Activated T-helper 2 cell treated with anti-CD3 and anti-CD28 coated beads, Interferon-gamma antibody, Interleukin-2, Interleukin-4, amounts not matched to agents 10 μg/mL and 5 μg/mL and 100 μg/mL, durations not matched to agents 14 hours and 24 hours and 36 hours (primary cell): ENCODE measurements around the gene KCNJ4. TPM values are rescaled to one million over a fixed set of nuclear protein-coding genes. Genes with fewer than 3 reads are reported as not detected.

Experiments
- DNase-seq: peaks from one replicate; pipeline ENCODE4 v3.0.0; 2021; ENCODE audit warnings: low spot score
- H3K27ac Mint-ChIP-seq: one replicate; pipeline ENCODE4 v1.8.0; 2021; ENCODE audit warnings: mixed read lengths
- H3K27me3 Mint-ChIP-seq: one replicate; pipeline ENCODE4 v1.8.0; 2021; ENCODE audit warnings: low read depth, mixed read lengths
- H3K36me3 Mint-ChIP-seq: one replicate; pipeline ENCODE4 v1.8.0; 2021; ENCODE audit warnings: low read depth, mixed read lengths
- H3K4me1 Mint-ChIP-seq: one replicate; pipeline ENCODE4 v1.8.0; 2021; ENCODE audit warnings: low read depth, mixed read lengths
- H3K4me3 Mint-ChIP-seq: one replicate; pipeline ENCODE4 v1.8.0; 2021; ENCODE audit warnings: low read depth, mild to moderate bottlenecking, moderate library complexity, mixed read lengths
- H3K9me3 Mint-ChIP-seq: one replicate; pipeline ENCODE4 v1.8.0; 2021; ENCODE audit warnings: mixed read lengths
- intact Hi-C: fragments of 100-400 bp; cut with micrococcal nuclease; formaldehyde crosslinking; loops from one replicate; pipeline ENCODE4 v1.15.1; 2023
- total RNA-seq: library from RNA; stranded (reverse); gene quantifications from 2 replicates; pipeline ENCODE4 v1.2.3, GENCODE V29; 2022

Gene KCNJ4
- total RNA-seq, 1 donor from 2014 or later, result not detected

GRCh38 chr22:38446018-38446601 lies 8.9 kb downstream of the KCNJ4 start:
- H3K27ac Mint-ChIP-seq, result no peak overlapping the region
- no peak overlapping the region for H3K4me3 Mint-ChIP-seq
- no peaks in the 10 kb centered on the region for H3K9me3 Mint-ChIP-seq
- intact Hi-C loops, result no loop called here
- no peak for DNase-seq
- H3K36me3 Mint-ChIP-seq, result no peaks in the 10 kb centered on the region
- peaks cover 16% of the 10 kb centered on the region for H3K27me3 Mint-ChIP-seq
- H3K4me1 Mint-ChIP-seq, result no peaks in the 10 kb centered on the region

- H3K36me3 Mint-ChIP-seq, result no peaks in the 10 kb centered on the region
- intact Hi-C loops, result no loop called here
- no peak overlapping the region for H3K4me3 Mint-ChIP-seq
- DNase-seq, result no peak
- H3K4me1 Mint-ChIP-seq, result no peaks in the 10 kb centered on the region
- no peaks in the 10 kb centered on the region for H3K9me3 Mint-ChIP-seq
- H3K27me3 Mint-ChIP-seq, result peaks cover 16% of the 10 kb centered on the region
- H3K27ac Mint-ChIP-seq, result no peak overlapping the region
These were observed 10.2 kb downstream of the KCNJ4 start for GRCh38 chr22:38444783-38445182.

- no peak overlapping the region for H3K27ac Mint-ChIP-seq
- no peaks in the 10 kb centered on the region for H3K4me1 Mint-ChIP-seq
These were observed 11.1 kb downstream of the KCNJ4 start for GRCh38 chr22:38443628-38444521.

GRCh38 chr22:38442967-38443627 lies 11.9 kb downstream of the KCNJ4 start:
- intact Hi-C loops, result no loop called here
- H3K27ac Mint-ChIP-seq, result no peak overlapping the region
- H3K9me3 Mint-ChIP-seq, result no peaks in the 10 kb centered on the region
- DNase-seq, result no peak
- H3K27me3 Mint-ChIP-seq, result peaks cover 16% of the 10 kb centered on the region
- no peaks in the 10 kb centered on the region for H3K36me3 Mint-ChIP-seq
- H3K4me1 Mint-ChIP-seq, result no peaks in the 10 kb centered on the region
- no peak overlapping the region for H3K4me3 Mint-ChIP-seq

More at GRCh38 chr22:38443628-38444521, 11.1 kb downstream of the KCNJ4 start:
- Mint-ChIP-seq H3K27me3 (peaks cover 16% of the 10 kb centered on the region), H3K4me3 (no peak overlapping the region), H3K9me3 (no peaks in the 10 kb centered on the region), H3K36me3 (no peaks in the 10 kb centered on the region)
- DNase-seq, result no peak
- intact Hi-C loops, result no loop called here

GRCh38 chr22:38441620-38442287 lies 13.2 kb downstream of the KCNJ4 start:
- Mint-ChIP-seq H3K4me1 (no peaks in the 10 kb centered on the region), H3K27me3 (peaks cover 16% of the 10 kb centered on the region), H3K27ac (no peak overlapping the region), H3K9me3 (no peaks in the 10 kb centered on the region), H3K4me3 (no peak overlapping the region), H3K36me3 (no peaks in the 10 kb centered on the region)
- intact Hi-C loops, result no loop called here
- no peak for DNase-seq

GRCh38 chr22:38440747-38441350 lies 14.2 kb downstream of the KCNJ4 start:
- Mint-ChIP-seq H3K4me1 (no peaks in the 10 kb centered on the region), H3K36me3 (no peaks in the 10 kb centered on the region), H3K27me3 (peaks cover 16% of the 10 kb centered on the region), H3K27ac (no peak overlapping the region), H3K9me3 (no peaks in the 10 kb centered on the region), H3K4me3 (no peak overlapping the region)
- intact Hi-C loops, result no loop called here
- no peak for DNase-seq

- no peaks in the 10 kb centered on the region for H3K36me3 Mint-ChIP-seq
- no peaks in the 10 kb centered on the region for H3K4me1 Mint-ChIP-seq
- H3K27ac Mint-ChIP-seq, result no peak overlapping the region
- H3K27me3 Mint-ChIP-seq, result peaks cover 6% of the 10 kb centered on the region
- intact Hi-C loops, result no loop called here
- DNase-seq, result no peak
- no peak overlapping the region for H3K4me3 Mint-ChIP-seq
- H3K9me3 Mint-ChIP-seq, result no peaks in the 10 kb centered on the region
These were observed 17.6 kb downstream of the KCNJ4 start for GRCh38 chr22:38437416-38437815.

GRCh38 chr22:38436629-38437395 lies 18.2 kb downstream of the KCNJ4 start:
- no peaks in the 10 kb centered on the region for H3K9me3 Mint-ChIP-seq
- no peaks in the 10 kb centered on the region for H3K4me1 Mint-ChIP-seq
- no peak overlapping the region for H3K4me3 Mint-ChIP-seq
- H3K36me3 Mint-ChIP-seq, result no peaks in the 10 kb centered on the region
- H3K27ac Mint-ChIP-seq, result no peak overlapping the region
- no peak for DNase-seq
- peaks cover 6% of the 10 kb centered on the region for H3K27me3 Mint-ChIP-seq
- intact Hi-C loops, result no loop called here

- no peaks in the 10 kb centered on the region for H3K9me3 Mint-ChIP-seq
- intact Hi-C loops, result no loop called here
- H3K4me1 Mint-ChIP-seq, result no peaks in the 10 kb centered on the region
- H3K27me3 Mint-ChIP-seq, result peaks cover 6% of the 10 kb centered on the region
- no peak overlapping the region for H3K27ac Mint-ChIP-seq
- no peaks in the 10 kb centered on the region for H3K36me3 Mint-ChIP-seq
- H3K4me3 Mint-ChIP-seq, result no peak overlapping the region
- no peak for DNase-seq
These were observed 19.0 kb downstream of the KCNJ4 start for GRCh38 chr22:38435965-38436364.

GRCh38 chr22:38435010-38435409 lies 20.0 kb downstream of the KCNJ4 start:
- intact Hi-C loops, result no loop called here
- DNase-seq, result no peak
- Mint-ChIP-seq H3K9me3 (no peaks in the 10 kb centered on the region), H3K27ac (no peak overlapping the region), H3K4me3 (no peak overlapping the region), H3K4me1 (no peaks in the 10 kb centered on the region), H3K36me3 (no peaks in the 10 kb centered on the region), H3K27me3 (no peaks in the 10 kb centered on the region)

- Mint-ChIP-seq H3K4me3 (no peak overlapping the region), H3K9me3 (no peaks in the 10 kb centered on the region), H3K27me3 (no peaks in the 10 kb centered on the region), H3K4me1 (no peaks in the 10 kb centered on the region), H3K27ac (no peak overlapping the region), H3K36me3 (no peaks in the 10 kb centered on the region)
- intact Hi-C loops, result no loop called here
- DNase-seq, result no peak
These were observed 21.1 kb downstream of the KCNJ4 start for GRCh38 chr22:38433871-38434270.

- Mint-ChIP-seq H3K4me3 (no peak overlapping the region), H3K4me1 (no peaks in the 10 kb centered on the region), H3K9me3 (no peaks in the 10 kb centered on the region), H3K27ac (no peak overlapping the region), H3K27me3 (no peaks in the 10 kb centered on the region), H3K36me3 (no peaks in the 10 kb centered on the region)
- no peak for DNase-seq
- intact Hi-C loops, result no loop called here
These were observed 22.7 kb downstream of the KCNJ4 start for GRCh38 chr22:38432264-38432663.
